Measurements from ENCODE around the gene MIA3.
"Not testable (repeated sequence)": the region's sequence is repeated elsewhere in the genome, so short reads cannot be mapped to it uniquely, and the experiment has no call there.

The MIA3 gene

GRCh38 chr1:222618001-222618879, at the start of gene MIA3:
Gene MIA3 (plus strand): TSS chr1:222618097. CDS start chr1:222618111, 14 bp downstream.
- peak; percentile 16 to 59 for DNase-seq (ENCODE audit: low read depth in 1 of 2, low spot score in 1 of 2)

GRCh38 chr1:222570837-222571236, 47.1 kb upstream of the MIA3 start:
- DNase-seq (ENCODE audit: low read depth in 1 of 2, low spot score in 1 of 2): no peak

- DNase-seq (ENCODE audit: low read depth in 1 of 2, low spot score in 1 of 2): no peak
Measured at GRCh38 chr1:222579316-222579715, 38.6 kb upstream of the MIA3 start.

GRCh38 chr1:222582099-222582774, 35.7 kb upstream of the MIA3 start:
- no peak for DNase-seq (ENCODE audit: low read depth in 1 of 2, low spot score in 1 of 2)

GRCh38 chr1:222583079-222583478, 34.8 kb upstream of the MIA3 start:
- DNase-seq (ENCODE audit: low read depth in 1 of 2, low spot score in 1 of 2): no peak

GRCh38 chr1:222586842-222587241, 31.1 kb upstream of the MIA3 start:
- DNase-seq (ENCODE audit: low read depth in 1 of 2, low spot score in 1 of 2): no peak

- DNase-seq (ENCODE audit: low read depth in 1 of 2, low spot score in 1 of 2): no peak
Measured at GRCh38 chr1:222588135-222588534, 29.8 kb upstream of the MIA3 start.

GRCh38 chr1:222589462-222590302, 28.2 kb upstream of the MIA3 start, which contains the start of gene TAF1A:
Gene TAF1A (minus strand): TSS chr1:222589933.
- DNase-seq (ENCODE audit: low read depth in 1 of 2, low spot score in 1 of 2): peak; percentile 59 to 69

- DNase-seq (ENCODE audit: low read depth in 1 of 2, low spot score in 1 of 2): no peak
Measured at GRCh38 chr1:222592171-222592570, 25.7 kb upstream of the MIA3 start.

- DNase-seq (ENCODE audit: low read depth in 1 of 2, low spot score in 1 of 2): no peak
Measured at GRCh38 chr1:222594789-222595188, 23.1 kb upstream of the MIA3 start.

GRCh38 chr1:222596696-222597095, 21.2 kb upstream of the MIA3 start:
- DNase-seq (ENCODE audit: low read depth in 1 of 2, low spot score in 1 of 2): no peak

- no peak for DNase-seq (ENCODE audit: low read depth in 1 of 2, low spot score in 1 of 2)
Measured at GRCh38 chr1:222600281-222600680, 17.6 kb upstream of the MIA3 start.

- DNase-seq (ENCODE audit: low read depth in 1 of 2, low spot score in 1 of 2): no peak
Measured at GRCh38 chr1:222601257-222601656, 16.6 kb upstream of the MIA3 start.

- no peak for DNase-seq (ENCODE audit: low read depth in 1 of 2, low spot score in 1 of 2)
Measured at GRCh38 chr1:222606757-222607156, 11.1 kb upstream of the MIA3 start.

GRCh38 chr1:222609111-222609510, 8.8 kb upstream of the MIA3 start:
- not testable (repeated sequence) for DNase-seq (ENCODE audit: low read depth in 1 of 2, low spot score in 1 of 2)

- no peak for DNase-seq (ENCODE audit: low read depth in 1 of 2, low spot score in 1 of 2)
Measured at GRCh38 chr1:222610728-222611127, 7.2 kb upstream of the MIA3 start.

- DNase-seq (ENCODE audit: low read depth in 1 of 2, low spot score in 1 of 2): no peak
Measured at GRCh38 chr1:222613627-222614026, 4.3 kb upstream of the MIA3 start.

GRCh38 chr1:222616525-222616924, 1.4 kb upstream of the MIA3 start:
- DNase-seq (ENCODE audit: low read depth in 1 of 2, low spot score in 1 of 2): no peak

- peak; percentile 74 to 86 for DNase-seq (ENCODE audit: low read depth in 1 of 2, low spot score in 1 of 2)
Measured at GRCh38 chr1:222617367-222617951, 438 bp upstream of the MIA3 start.

GRCh38 chr1:222618880-222619596, 1.1 kb downstream of the MIA3 start:
- no peak for DNase-seq (ENCODE audit: low read depth in 1 of 2, low spot score in 1 of 2)
